CD14-positive monocyte (primary cell): ENCODE measurements around the gene INPP5A. TPM values are rescaled to one million over a fixed set of nuclear protein-coding genes. Genes with fewer than 3 reads are reported as not detected.

Experiments used
- DNase-seq, 3 donors: peaks; one replicate each; pipeline ENCODE4 v3.0.0-alpha.2; 2011 to 2022
- H2AFZ ChIP-seq: 2 replicates; pipeline ENCODE4 v1.6.0; 2012; ENCODE audit warnings: mild to moderate bottlenecking, low read depth, low read length, inconsistent platforms; ENCODE audit not compliant: insufficient read depth, poor library complexity, severe bottlenecking
- H3K27ac ChIP-seq, 2 donors: 1 replicate in 1 of 2; 2 replicates in 1 of 2; pipeline ENCODE4 v1.5.1; 2012 to 2013; ENCODE audit warnings: low read length in 2 of 2, control low read depth in 1 of 2, inconsistent platforms in 1 of 2, low read depth in 1 of 2, mild to moderate bottlenecking in 1 of 2
- H3K27me3 ChIP-seq, 2 donors: one replicate each; pipeline versions ENCODE4 v1.6.0 to v1.6.1; 2011 to 2013; ENCODE audit warnings: low read length in 2 of 2; ENCODE audit not compliant: control insufficient read depth in 2 of 2, insufficient read depth in 2 of 2
- H3K36me3 ChIP-seq, 2 donors: replicated peaks in 1 of 2; 1 replicate in 1 of 2; 2 replicates in 1 of 2; pipeline versions ENCODE4 v1.5.1 to v1.6.1; 2012 to 2013; ENCODE audit warnings: low read length in 2 of 2, control low read depth in 1 of 2, inconsistent platforms in 1 of 2, mild to moderate bottlenecking in 1 of 2; ENCODE audit not compliant: insufficient read depth in 2 of 2, control insufficient read depth in 1 of 2
- H3K4me1 ChIP-seq, 2 donors: 1 replicate in 1 of 2; 2 replicates in 1 of 2; pipeline versions ENCODE4 v1.5.1 to v1.6.1; 2012 to 2013; ENCODE audit warnings: low read length in 2 of 2, control low read depth in 1 of 2, inconsistent platforms in 1 of 2, mild to moderate bottlenecking in 1 of 2, moderate library complexity in 1 of 2; ENCODE audit not compliant: insufficient read depth in 2 of 2, control insufficient read depth in 1 of 2
- H3K4me2 ChIP-seq: replicated peaks from 2 replicates; pipeline ENCODE3; 2012; ENCODE audit warnings: low read length, moderate library complexity, mild to moderate bottlenecking; ENCODE audit not compliant: poor library complexity, severe bottlenecking; ENCODE audit errors: extremely low read depth
- H3K4me3 ChIP-seq, 3 experiments: fragments of 200-600 bp in 1 of 3; sonication (generic) in 1 of 3; replicated peaks in 1 of 3; 1 replicate in 2 of 3; 2 replicates in 1 of 3; pipeline ENCODE4 v1.5.1; 2011 to 2013; ENCODE audit warnings: low read length in 3 of 3, mild to moderate bottlenecking in 3 of 3, control low read depth in 2 of 3, low read depth in 2 of 3, inconsistent platforms in 1 of 3, moderate library complexity in 1 of 3
- H3K79me2 ChIP-seq: 2 replicates; pipeline ENCODE4 v1.6.0; 2012; ENCODE audit warnings: mild to moderate bottlenecking, control low read depth, inconsistent platforms, low read length, moderate library complexity; ENCODE audit not compliant: insufficient read depth
- H3K9ac ChIP-seq: 2 replicates; pipeline ENCODE4 v1.6.0; 2017; ENCODE audit warnings: low read length, mild to moderate bottlenecking; ENCODE audit not compliant: insufficient read depth, poor library complexity, severe bottlenecking
- H3K9me3 ChIP-seq, 2 donors: replicated peaks in 1 of 2; 1 replicate in 1 of 2; 2 replicates in 1 of 2; pipeline versions ENCODE4 v1.5.1 to v1.6.1; 2012 to 2013; ENCODE audit warnings: low read length in 2 of 2, control low read depth in 1 of 2; ENCODE audit not compliant: control insufficient read depth in 1 of 2, insufficient read depth in 1 of 2
- H4K20me1 ChIP-seq: 2 replicates; pipeline ENCODE4 v1.6.0; 2012; ENCODE audit warnings: mild to moderate bottlenecking, low read length, control low read depth, moderate library complexity; ENCODE audit not compliant: insufficient read depth
- H3K27ac Mint-ChIP-seq, 7 donors: one replicate each; pipeline ENCODE4 v1.8.0; 2020; ENCODE audit warnings: mild to moderate bottlenecking in 7 of 7, mixed read lengths in 7 of 7, moderate library complexity in 6 of 7, inconsistent platforms in 2 of 7
- H3K27me3 Mint-ChIP-seq, 3 donors: one replicate each; pipeline ENCODE4 v1.8.0; 2021 to 2022; ENCODE audit warnings: low read depth in 3 of 3, mild to moderate bottlenecking in 3 of 3, mixed read lengths in 3 of 3, moderate library complexity in 3 of 3, inconsistent platforms in 1 of 3
- H3K36me3 Mint-ChIP-seq, 2 donors: one replicate each; pipeline ENCODE4 v1.8.0; 2020; ENCODE audit warnings: mixed read lengths in 2 of 2, inconsistent platforms in 1 of 2, mild to moderate bottlenecking in 1 of 2
- H3K4me1 Mint-ChIP-seq: one replicate; pipeline ENCODE4 v1.8.0; 2020; ENCODE audit warnings: mild to moderate bottlenecking, mixed read lengths
- H3K4me3 Mint-ChIP-seq, 2 donors: one replicate each; pipeline ENCODE4 v1.8.0; 2020; ENCODE audit warnings: mild to moderate bottlenecking in 2 of 2, mixed read lengths in 2 of 2, moderate library complexity in 1 of 2
- H3K9me3 Mint-ChIP-seq, 7 donors: one replicate each; pipeline ENCODE4 v1.8.0; 2020 to 2022; ENCODE audit warnings: mixed read lengths in 7 of 7, mild to moderate bottlenecking in 6 of 7, moderate library complexity in 6 of 7, inconsistent platforms in 2 of 7
- WGBS: methylation state at CpG from one replicate; pipeline ENCODE4 v1.1.5; 2013; ENCODE audit warnings: missing lambda C conversion rate; ENCODE audit not compliant: insufficient coverage; 5-methylcytosine and 5-hydroxymethylcytosine counted together
- intact Hi-C, 2 donors: fragments of 100-400 bp; cut with micrococcal nuclease; formaldehyde crosslinking; loops; one replicate each; pipeline versions ENCODE4 v1.15.0 to v1.15.1; 2023
- polyA plus RNA-seq, 3 donors: library from polyadenylated mRNA; depleted of rRNA in 1 of 3; unstranded in 2 of 3; stranded (reverse) in 1 of 3; fragments of 300-500 nt in 2 of 3; fragments of >200 nt in 1 of 3; fragmentation: Illumina TruSeq in 2 of 3; gene quantifications; 1 replicate in 2 of 3; 2 replicates in 1 of 3; pipeline ENCODE4 v1.2.3, GENCODE V29; 2012 to 2021
- TF ChIP-seq, protein P1 (sequence below): fragments of 200-600 bp; IDR thresholded peaks from one replicate; pipeline ENCODE4 v1.8.0; 2022; ENCODE audit warnings: antibody characterized with exemption, mild to moderate bottlenecking

The INPP5A gene
- polyA plus RNA-seq, 3 donors: 0.87 to 17.2 (median 2.9) TPM

DNA sequence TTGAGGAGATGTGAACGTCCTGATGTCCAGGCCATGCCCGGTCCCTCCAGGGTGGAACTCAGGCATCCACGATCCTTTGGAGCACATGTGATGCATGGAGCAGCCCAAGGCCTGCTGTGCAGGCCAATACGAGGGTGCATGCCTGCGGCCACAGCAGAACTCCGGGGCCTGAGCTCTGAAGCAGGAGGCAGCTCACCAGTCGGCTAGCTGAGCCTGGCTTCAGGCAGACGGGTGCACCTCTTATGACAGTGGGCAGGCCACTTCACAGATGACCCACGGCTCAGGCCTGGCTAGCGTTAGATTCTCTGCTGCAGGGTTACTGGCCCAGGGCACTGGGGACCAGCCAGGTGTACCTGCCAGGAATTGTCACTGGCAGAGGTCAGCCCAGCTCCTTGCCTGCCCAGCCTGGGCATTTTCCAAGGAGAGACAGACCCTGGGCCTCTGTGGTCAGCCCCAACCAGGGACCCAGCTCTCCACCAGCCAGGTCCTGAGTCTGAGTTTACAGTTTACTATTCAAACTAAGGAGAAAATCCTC, 29.6 kb upstream of the INPP5A start:
- no peaks in the 10 kb centered on the region for H3K36me3 ChIP-seq
- Mint-ChIP-seq H3K4me1 (peaks cover 12% of the 10 kb centered on the region), H3K4me3 (no peak overlapping the region), H3K9me3 (peaks cover 4 to 8% (median 5%) of the 10 kb centered on the region in 7 donors), H3K27ac (peak overlapping the region in 1 of 7 donors; percentile 54), H3K36me3 (no peaks in the 10 kb centered on the region), H3K27me3 (peaks cover 1 to 5% (median 4%) of the 10 kb centered on the region in 3 donors)
- H3K4me3 ChIP-seq: no peak overlapping the region
- no peak overlapping the region for H2AFZ ChIP-seq
- H3K4me1 ChIP-seq: no peaks in the 10 kb centered on the region
- no peaks in the 10 kb centered on the region for H4K20me1 ChIP-seq
- no peak overlapping the region for H3K9ac ChIP-seq
- H3K27me3 ChIP-seq: no peaks in the 10 kb centered on the region
- intact Hi-C loops: no loop called here
- DNase-seq: no peak
- H3K79me2 ChIP-seq: no peaks in the 10 kb centered on the region
- 94% methylated on average over 10 of the region's 10 CpGs for WGBS
- peaks cover 0 to 4% of the 10 kb centered on the region in 2 donors for H3K9me3 ChIP-seq
- H3K27ac ChIP-seq: no peak overlapping the region
- no peak overlapping the region for H3K4me2 ChIP-seq
- TF ChIP-seq, protein P1, sequence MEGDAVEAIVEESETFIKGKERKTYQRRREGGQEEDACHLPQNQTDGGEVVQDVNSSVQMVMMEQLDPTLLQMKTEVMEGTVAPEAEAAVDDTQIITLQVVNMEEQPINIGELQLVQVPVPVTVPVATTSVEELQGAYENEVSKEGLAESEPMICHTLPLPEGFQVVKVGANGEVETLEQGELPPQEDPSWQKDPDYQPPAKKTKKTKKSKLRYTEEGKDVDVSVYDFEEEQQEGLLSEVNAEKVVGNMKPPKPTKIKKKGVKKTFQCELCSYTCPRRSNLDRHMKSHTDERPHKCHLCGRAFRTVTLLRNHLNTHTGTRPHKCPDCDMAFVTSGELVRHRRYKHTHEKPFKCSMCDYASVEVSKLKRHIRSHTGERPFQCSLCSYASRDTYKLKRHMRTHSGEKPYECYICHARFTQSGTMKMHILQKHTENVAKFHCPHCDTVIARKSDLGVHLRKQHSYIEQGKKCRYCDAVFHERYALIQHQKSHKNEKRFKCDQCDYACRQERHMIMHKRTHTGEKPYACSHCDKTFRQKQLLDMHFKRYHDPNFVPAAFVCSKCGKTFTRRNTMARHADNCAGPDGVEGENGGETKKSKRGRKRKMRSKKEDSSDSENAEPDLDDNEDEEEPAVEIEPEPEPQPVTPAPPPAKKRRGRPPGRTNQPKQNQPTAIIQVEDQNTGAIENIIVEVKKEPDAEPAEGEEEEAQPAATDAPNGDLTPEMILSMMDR: no peak

DNA sequence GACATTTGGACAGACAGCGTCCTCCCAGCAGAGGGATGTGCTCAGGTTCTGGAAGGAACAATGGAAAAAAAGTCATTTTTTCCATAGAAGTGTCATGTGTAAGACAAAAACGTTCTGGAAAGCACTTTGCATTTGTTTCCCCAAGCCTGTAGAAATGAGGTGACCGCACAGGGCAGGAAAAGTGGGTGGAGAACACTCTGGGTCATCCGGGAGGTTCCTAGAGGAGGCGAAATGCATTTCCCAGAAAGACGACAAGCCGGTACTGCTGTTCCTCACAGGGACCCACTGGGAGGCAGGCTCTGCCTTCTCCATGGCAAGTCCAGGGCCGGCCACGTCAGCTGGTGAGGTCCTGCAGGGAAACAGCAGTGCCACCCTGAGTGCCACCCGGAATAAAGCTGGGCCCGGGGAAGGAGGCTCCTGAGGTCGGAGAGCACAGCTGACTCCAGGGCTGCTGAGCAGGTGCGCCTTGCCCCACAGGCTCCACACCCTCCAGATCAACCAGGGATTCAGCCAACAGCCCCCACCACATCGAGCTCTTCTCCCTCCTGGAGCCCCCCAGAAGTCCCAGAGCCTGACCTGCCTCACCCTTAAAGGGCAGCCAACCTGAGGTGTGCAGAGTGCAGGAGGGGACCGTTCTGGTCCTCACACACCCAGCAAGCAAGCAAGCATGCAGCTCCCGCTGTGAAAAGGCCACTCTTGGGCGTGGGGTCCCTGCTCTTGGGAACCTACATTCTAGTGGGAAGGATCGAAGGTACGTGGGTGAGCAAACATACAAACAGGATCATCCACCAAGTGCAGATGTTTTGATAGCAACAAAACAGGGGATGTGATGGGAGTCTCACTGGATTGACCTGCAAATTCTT, 28.8 kb upstream of the INPP5A start:
- no peak overlapping the region for H3K27ac Mint-ChIP-seq
- WGBS: 92% methylated on average over 15 of the region's 19 CpGs
- Histone ChIP-seq H4K20me1 (no peaks in the 10 kb centered on the region), H3K27me3 (no peaks in the 10 kb centered on the region), H3K27ac (no peak overlapping the region), H3K79me2 (no peaks in the 10 kb centered on the region), H3K4me3 (no peak overlapping the region), H3K9ac (no peak overlapping the region), H3K4me2 (no peak overlapping the region), H3K4me1 (no peaks in the 10 kb centered on the region), H3K36me3 (no peaks in the 10 kb centered on the region), H3K9me3 (peaks cover 0 to 4% of the 10 kb centered on the region in 2 donors), H2AFZ (no peak overlapping the region)
- peaks cover 1 to 5% (median 4%) of the 10 kb centered on the region in 3 donors for H3K27me3 Mint-ChIP-seq
- no peak overlapping the region for H3K4me3 Mint-ChIP-seq
- no peaks in the 10 kb centered on the region for H3K36me3 Mint-ChIP-seq
- H3K9me3 Mint-ChIP-seq: peaks cover 5 to 13% (median 8%) of the 10 kb centered on the region in 7 donors
- intact Hi-C loops: no loop called here
- no peak for DNase-seq
- TF ChIP-seq, protein P1: no peak
- H3K4me1 Mint-ChIP-seq: peaks cover 12% of the 10 kb centered on the region
